Skeletal muscle satellite cell (primary cell): ENCODE measurements around the gene CEP164.
"Not testable (repeated sequence)": the region's sequence is repeated elsewhere in the genome, so short reads cannot be mapped to it uniquely, and the experiment has no call there.

ENCODE experiments used
- H3K27me3 ChIP-seq: 2 replicates; pipeline ENCODE4 v1.7.0; 2013; ENCODE audit warnings: low read length; ENCODE audit not compliant: control insufficient read depth, insufficient read depth
- H3K36me3 ChIP-seq: 2 replicates; pipeline ENCODE4 v1.7.0; 2013; ENCODE audit warnings: mild to moderate bottlenecking, control low read depth, low read length; ENCODE audit not compliant: insufficient read depth
- H3K4me1 ChIP-seq: 2 replicates; pipeline ENCODE4 v1.7.0; 2013; ENCODE audit warnings: low read length; ENCODE audit not compliant: control insufficient read depth, insufficient read depth
- H3K4me2 ChIP-seq: 2 replicates; pipeline ENCODE4 v1.7.0; 2013; ENCODE audit warnings: mild to moderate bottlenecking, low read length
- H3K4me3 ChIP-seq: 2 replicates; pipeline ENCODE4 v1.7.0; 2013; ENCODE audit warnings: low read length
- H3K9ac ChIP-seq: 2 replicates; pipeline ENCODE4 v1.7.0; 2013; ENCODE audit warnings: mild to moderate bottlenecking, low read depth, low read length, moderate library complexity
- H3K9me3 ChIP-seq: replicated peaks from 2 replicates; pipeline ENCODE4 v1.7.0; 2013; ENCODE audit warnings: mild to moderate bottlenecking, control low read depth, low read length

The CEP164 gene

GRCh38 chr11:117387992-117388755 is 60.5 kb downstream of the CEP164 start:
- Histone ChIP-seq H3K4me3 (no peak overlapping the region), H3K36me3 (peaks cover 63% of the 10 kb centered on the region), H3K4me1 (peaks cover 17% of the 10 kb centered on the region), H3K9me3 (no peaks in the 10 kb centered on the region), H3K27me3 (no peaks in the 10 kb centered on the region), H3K4me2 (no peak overlapping the region), H3K9ac (no peak overlapping the region)

- Histone ChIP-seq H3K4me3 (no peak overlapping the region), H3K27me3 (no peaks in the 10 kb centered on the region), H3K36me3 (peaks cover 72% of the 10 kb centered on the region), H3K9me3 (no peaks in the 10 kb centered on the region), H3K9ac (no peak overlapping the region), H3K4me2 (no peak overlapping the region), H3K4me1 (peaks cover 6% of the 10 kb centered on the region)
These were observed 63.1 kb downstream of the CEP164 start for GRCh38 chr11:117390743-117391142.

- Histone ChIP-seq H3K27me3 (no peaks in the 10 kb centered on the region), H3K36me3 (peaks cover 71% of the 10 kb centered on the region), H3K4me2 (no peak overlapping the region), H3K4me1 (peaks cover 6% of the 10 kb centered on the region), H3K4me3 (no peak overlapping the region), H3K9me3 (no peaks in the 10 kb centered on the region), H3K9ac (no peak overlapping the region)
These were observed 63.5 kb downstream of the CEP164 start for GRCh38 chr11:117391181-117391580.

DNA sequence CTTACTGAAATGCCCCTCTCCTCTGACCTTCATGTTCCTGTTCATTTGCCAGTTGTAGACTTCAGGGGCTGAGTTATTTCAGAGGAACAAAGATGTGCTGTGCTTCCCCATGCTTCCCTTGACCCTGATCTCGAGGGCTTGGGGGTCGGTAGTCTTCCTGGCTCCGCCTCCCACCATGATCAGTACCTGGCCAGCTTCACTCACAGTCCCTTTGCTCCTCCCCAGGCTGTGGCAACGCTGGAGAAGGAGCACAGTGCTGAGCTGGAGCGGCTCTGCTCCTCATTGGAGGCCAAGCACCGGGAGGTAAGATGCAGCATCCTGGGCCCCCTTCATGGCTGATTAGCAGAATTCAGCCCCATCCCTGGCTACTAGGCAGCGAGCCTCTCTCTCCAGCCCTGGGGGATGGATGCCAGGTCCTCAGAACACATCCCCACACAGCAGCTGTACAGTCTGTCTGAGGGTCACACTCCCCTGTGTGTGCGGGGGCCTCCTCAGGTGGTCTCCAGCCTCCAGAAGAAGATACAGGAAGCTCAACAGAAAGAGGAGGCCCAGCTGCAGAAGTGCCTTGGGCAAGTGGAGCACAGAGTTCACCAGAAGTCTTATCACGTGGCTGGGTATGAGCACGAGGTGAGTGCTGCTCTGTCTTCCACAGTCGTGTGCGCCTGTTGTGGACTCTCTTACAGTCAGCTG is 64.5 kb downstream of the CEP164 start:
- H3K4me3 ChIP-seq = no peak overlapping the region
- H3K27me3 ChIP-seq = no peaks in the 10 kb centered on the region
- H3K9ac ChIP-seq = no peak overlapping the region
- H3K4me1 ChIP-seq = peaks cover 6% of the 10 kb centered on the region
- no peak overlapping the region for H3K4me2 ChIP-seq
- peaks cover 71% of the 10 kb centered on the region for H3K36me3 ChIP-seq
- H3K9me3 ChIP-seq = no peaks in the 10 kb centered on the region

DNA sequence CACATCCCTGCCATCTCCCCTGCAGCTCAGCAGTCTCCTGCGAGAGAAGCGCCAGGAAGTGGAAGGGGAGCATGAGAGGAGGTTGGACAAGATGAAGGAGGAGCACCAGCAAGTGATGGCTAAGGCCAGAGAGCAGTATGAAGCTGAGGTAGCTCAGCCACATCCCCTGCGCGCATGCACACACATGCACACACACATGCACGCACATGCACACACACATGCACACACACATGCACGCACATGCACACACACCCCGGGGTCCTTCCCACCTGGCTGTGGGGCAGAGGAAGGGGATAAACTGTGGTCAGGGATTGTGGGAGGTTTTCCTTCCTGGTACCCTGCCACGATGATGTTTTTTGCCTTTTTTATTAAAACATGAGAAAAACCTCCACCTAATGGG is 65.3 kb downstream of the CEP164 start:
- Histone ChIP-seq H3K4me1 (peaks cover 6% of the 10 kb centered on the region), H3K4me3 (no peak overlapping the region), H3K4me2 (no peak overlapping the region), H3K9ac (no peak overlapping the region), H3K36me3 (peaks cover 67% of the 10 kb centered on the region), H3K9me3 (no peaks in the 10 kb centered on the region), H3K27me3 (no peaks in the 10 kb centered on the region)

DNA sequence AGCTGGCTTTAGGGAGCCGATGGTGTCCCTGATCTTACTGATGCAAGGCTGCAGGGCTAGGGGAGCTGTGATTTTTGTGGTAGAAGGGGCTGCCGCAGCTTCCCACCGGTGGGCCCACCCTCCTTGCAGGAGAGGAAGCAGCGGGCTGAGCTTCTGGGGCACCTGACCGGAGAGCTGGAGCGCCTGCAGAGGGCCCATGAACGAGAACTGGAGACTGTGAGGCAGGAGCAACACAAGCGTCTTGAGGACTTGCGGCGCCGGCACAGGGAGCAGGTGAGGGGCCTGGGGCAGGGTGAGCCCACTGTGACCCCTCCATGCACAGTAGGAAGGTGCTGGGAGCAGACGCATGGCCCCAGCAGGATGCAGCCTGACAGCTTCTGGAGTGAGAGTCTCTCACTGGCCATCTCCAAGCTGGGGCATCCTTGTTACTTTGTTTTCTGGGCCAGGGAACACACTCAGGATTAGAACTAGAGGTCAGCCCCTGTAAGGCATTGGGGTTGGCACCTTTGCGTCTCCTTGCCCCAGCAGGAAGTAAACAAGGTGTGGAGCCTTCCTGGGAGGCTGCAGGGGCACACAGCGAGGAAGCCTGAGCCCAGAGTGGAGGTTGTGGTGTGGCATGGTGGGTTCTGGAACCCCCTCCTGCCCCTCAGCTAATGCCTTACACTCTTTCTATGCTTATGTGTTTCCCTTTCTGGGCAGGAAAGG is 66.7 kb downstream of the CEP164 start:
- Histone ChIP-seq H3K36me3 (peaks cover 77% of the 10 kb centered on the region), H3K4me2 (no peak overlapping the region), H3K4me1 (peaks cover 3% of the 10 kb centered on the region), H3K9me3 (no peaks in the 10 kb centered on the region), H3K27me3 (no peaks in the 10 kb centered on the region), H3K9ac (no peak overlapping the region), H3K4me3 (no peak overlapping the region)

DNA sequence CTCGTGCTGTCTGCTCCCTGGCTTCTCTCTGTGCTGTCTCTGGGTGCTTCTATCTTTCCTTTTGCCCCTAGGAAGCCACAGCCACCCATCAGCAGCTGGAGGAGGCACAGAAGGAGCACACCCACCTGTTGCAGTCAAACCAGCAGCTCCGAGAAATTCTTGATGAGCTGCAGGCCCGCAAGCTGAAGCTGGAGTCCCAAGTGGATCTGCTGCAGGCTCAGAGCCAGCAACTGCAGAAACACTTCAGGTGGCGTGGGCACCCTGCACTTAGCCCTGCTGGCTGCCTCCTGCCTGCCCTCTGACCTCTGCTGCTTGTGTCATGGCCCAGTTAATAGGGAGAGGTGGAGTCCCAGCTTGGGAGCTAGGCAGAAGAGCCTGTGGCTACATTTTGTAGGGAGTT is 67.8 kb downstream of the CEP164 start:
- no peaks in the 10 kb centered on the region for H3K27me3 ChIP-seq
- H3K36me3 ChIP-seq = peaks cover 77% of the 10 kb centered on the region

GRCh38 chr11:117396970-117397369 is 69.3 kb downstream of the CEP164 start:
- H3K36me3 ChIP-seq = peaks cover 62% of the 10 kb centered on the region
- H3K4me3 ChIP-seq = no peak overlapping the region
- no peak overlapping the region for H3K4me2 ChIP-seq
- no peaks in the 10 kb centered on the region for H3K9me3 ChIP-seq
- H3K27me3 ChIP-seq = no peaks in the 10 kb centered on the region
- H3K9ac ChIP-seq = no peak overlapping the region
- H3K4me1 ChIP-seq = no peaks in the 10 kb centered on the region

More for the DNA sequence above, 67.8 kb downstream of the CEP164 start:
- no peaks in the 10 kb centered on the region for H3K9me3 ChIP-seq
- H3K4me1 ChIP-seq = no peaks in the 10 kb centered on the region
- no peak overlapping the region for H3K4me2 ChIP-seq
- H3K4me3 ChIP-seq = no peak overlapping the region
- H3K9ac ChIP-seq = no peak overlapping the region

GRCh38 chr11:117398618-117399017 is 71.0 kb downstream of the CEP164 start:
- H3K4me2 ChIP-seq, H3K9ac ChIP-seq, H3K4me3 ChIP-seq, H3K9me3 ChIP-seq, H3K4me1 ChIP-seq, H3K27me3 ChIP-seq: not testable (repeated sequence)
- peaks cover 47% of the 10 kb centered on the region for H3K36me3 ChIP-seq

- peaks cover 41% of the 10 kb centered on the region for H3K36me3 ChIP-seq
- H3K27me3 ChIP-seq, H3K4me3 ChIP-seq: not testable (repeated sequence)
These were observed 71.6 kb downstream of the CEP164 start for GRCh38 chr11:117399100-117399840.

DNA sequence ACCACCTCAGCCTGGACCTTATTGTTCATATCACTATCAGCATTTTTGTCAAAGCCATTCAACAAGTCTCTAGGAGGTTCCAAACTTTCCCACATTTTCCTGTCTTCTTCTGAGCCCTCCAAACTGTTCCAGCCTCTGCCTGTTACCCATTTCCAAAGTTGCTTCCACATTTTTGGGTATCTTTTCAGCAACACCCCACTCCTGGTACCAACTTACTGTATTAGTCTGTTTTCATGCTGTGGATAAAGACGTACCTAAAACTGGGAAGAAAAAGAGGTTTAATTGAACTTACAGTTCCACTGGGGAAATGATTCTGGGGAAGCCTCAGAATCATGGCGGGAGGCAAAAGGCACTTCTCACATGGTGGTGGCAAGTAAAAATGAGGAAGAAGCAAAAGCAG is 78.2 kb downstream of the CEP164 start:
- H3K4me2 ChIP-seq, H3K9me3 ChIP-seq, H3K9ac ChIP-seq, H3K4me1 ChIP-seq, H3K27me3 ChIP-seq, H3K4me3 ChIP-seq: not testable (repeated sequence)
- H3K36me3 ChIP-seq = peaks cover 40% of the 10 kb centered on the region

More at GRCh38 chr11:117399100-117399840, 71.6 kb downstream of the CEP164 start:
- not testable (repeated sequence) for H3K9ac ChIP-seq, H3K4me1 ChIP-seq, H3K9me3 ChIP-seq, H3K4me2 ChIP-seq
